Endometrial microvascular endothelial cells (primary cell): ENCODE measurements around the gene UGT1A1. TPM values are rescaled to one million over a fixed set of nuclear protein-coding genes. Genes with fewer than 3 reads are reported as not detected.
"Not testable (repeated sequence)": the region's sequence is repeated elsewhere in the genome, so short reads cannot be mapped to it uniquely, and the experiment has no call there.

Source experiments
- in situ Hi-C: cut with HindIII; loops from 2 replicates; pipeline ENCODE4 v1.10.0; 2017; ENCODE audit warnings: low sequenced_read_pairs, low pct_unique_long_range_greater_than_20kb; ENCODE audit errors: inconsistent ontology term
- total RNA-seq: library from RNA; depleted of rRNA; stranded (reverse); fragments of >200 nt; gene quantifications from one replicate; pipeline ENCODE4 v1.2.3, GENCODE V29; 2015; ENCODE audit errors: inconsistent ontology term

UGT1A1 gene
- not detected for total RNA-seq

DNA sequence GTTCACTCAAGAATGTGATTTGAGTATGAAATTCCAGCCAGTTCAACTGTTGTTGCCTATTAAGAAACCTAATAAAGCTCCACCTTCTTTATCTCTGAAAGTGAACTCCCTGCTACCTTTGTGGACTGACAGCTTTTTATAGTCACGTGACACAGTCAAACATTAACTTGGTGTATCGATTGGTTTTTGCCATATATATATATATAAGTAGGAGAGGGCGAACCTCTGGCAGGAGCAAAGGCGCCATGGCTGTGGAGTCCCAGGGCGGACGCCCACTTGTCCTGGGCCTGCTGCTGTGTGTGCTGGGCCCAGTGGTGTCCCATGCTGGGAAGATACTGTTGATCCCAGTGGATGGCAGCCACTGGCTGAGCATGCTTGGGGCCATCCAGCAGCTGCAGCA lies at the start of gene UGT1A1:
TSS of gene UGT1A1 (plus strand) at position 228 of the 400 bp plus-strand sequence. CDS start at position 246, 18 bp downstream.
- in situ Hi-C loops = no loop called here

DNA sequence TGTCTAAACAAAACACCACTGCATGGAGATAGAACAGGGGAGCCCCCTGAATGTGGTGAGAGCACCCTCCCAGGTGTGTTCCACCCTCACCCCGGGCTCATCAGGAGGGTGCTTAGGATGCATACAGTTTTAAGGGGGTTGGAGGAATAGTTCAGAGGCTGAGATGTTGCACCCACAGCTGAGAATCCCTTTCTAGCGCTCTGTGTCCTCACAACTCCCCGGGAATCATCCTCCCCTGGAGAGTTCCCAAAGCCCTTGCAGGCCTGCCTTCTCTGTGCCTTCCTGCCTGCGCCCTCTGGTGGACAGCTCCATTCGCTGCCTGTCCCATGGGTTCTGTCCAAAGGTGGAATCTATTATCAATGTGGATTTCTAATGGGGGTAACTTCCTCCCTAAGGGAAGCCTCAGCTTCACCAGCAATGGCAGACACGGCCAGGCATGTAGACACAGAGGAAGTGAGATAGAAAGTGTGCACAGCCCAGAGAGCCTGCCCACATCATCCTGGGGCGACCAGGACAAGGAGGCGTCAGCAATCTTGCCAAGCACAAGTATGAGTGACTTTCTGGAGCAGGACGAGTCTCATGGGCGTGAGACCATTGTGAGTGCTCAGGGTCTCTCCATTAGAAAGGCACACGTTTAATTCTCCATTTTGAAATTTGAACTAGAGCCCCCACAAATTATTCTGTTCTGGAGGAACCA lies 48.6 kb upstream of the UGT1A1 start:
- in situ Hi-C loops = no loop called here

DNA sequence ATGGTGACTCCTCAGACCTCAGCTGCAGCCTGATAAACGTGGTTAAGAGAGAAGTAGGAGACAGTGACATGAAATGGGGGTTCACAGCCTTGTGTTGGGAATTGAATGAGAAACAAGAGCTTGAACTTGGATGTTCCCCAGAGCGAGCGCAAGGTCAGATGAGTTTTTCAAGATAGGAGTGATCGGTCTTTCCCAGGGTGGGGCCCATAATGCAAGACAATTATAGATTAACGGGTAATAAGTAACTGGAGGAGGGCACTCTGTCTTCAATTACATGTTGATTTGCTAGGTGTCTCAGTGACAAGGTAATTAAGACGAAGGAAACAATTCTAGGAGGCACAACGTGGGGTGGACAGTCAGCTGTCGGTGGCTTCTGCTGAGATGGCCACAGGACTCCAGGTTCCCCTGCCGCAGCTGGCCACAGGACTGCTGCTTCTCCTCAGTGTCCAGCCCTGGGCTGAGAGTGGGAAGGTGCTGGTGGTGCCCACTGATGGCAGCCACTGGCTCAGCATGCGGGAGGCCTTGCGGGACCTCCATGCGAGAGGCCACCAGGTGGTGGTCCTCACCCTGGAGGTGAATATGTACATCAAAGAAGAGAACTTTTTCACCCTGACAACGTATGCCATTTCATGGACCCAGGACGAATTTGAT lies 47.3 kb upstream of the UGT1A1 start, which contains the start of gene UGT1A5:
TSS of gene UGT1A5 (plus strand) at position 297 of the 651 bp plus-strand sequence. CDS start at position 382, 85 bp downstream.
- in situ Hi-C loops = no loop called here

DNA sequence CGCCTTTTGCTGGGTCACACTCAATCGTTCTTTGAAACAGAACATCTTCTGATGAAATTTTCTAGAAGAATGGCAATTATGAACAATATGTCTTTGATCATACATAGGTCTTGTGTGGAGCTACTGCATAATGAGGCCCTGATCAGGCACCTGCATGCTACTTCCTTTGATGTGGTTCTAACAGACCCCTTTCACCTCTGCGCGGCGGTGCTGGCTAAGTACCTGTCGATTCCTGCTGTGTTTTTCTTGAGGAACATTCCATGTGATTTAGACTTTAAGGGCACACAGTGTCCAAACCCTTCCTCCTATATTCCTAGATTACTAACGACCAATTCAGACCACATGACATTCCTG lies 46.8 kb upstream of the UGT1A1 start:
- in situ Hi-C loops = no loop called here

DNA sequence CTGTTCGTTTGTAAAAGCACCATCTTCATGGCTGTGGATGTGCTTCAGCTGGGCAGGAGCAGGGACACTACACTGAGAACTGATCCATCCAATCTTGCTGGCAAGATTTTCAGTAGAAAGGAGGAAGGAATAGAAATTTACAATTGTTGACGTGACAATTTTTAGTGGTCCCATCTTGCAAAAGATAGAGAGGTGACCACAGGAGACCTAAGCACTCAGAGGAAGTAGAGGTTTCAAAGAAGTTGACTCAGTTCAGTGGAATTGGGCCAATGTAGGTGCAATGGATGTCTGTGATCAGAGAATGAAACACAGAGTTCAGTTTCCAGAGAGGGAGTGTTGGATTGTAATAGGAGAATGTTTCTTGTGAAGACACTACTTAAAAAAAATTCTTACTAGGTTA lies 45.9 kb upstream of the UGT1A1 start:
- in situ Hi-C loops = no loop called here

DNA sequence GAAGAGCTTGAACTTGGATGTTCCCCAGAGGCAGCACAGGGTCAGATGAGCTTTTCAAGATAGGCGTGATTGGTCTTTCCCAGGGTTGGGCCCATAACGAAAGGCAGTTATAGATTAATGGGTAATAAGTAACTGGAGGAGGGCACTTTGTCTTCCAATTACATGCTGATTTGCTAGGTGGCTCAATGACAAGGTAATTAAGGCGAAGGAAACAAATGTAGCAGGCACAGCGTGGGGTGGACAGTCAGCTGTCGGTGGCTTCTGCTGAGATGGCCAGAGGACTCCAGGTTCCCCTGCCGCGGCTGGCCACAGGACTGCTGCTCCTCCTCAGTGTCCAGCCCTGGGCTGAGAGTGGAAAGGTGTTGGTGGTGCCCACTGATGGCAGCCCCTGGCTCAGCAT lies 41.5 kb upstream of the UGT1A1 start, which contains the start of gene UGT1A4:
TSS of gene UGT1A4 (plus strand) at position 185 of the 400 bp plus-strand sequence. CDS start at position 270, 85 bp downstream.
- in situ Hi-C loops = no loop called here

DNA sequence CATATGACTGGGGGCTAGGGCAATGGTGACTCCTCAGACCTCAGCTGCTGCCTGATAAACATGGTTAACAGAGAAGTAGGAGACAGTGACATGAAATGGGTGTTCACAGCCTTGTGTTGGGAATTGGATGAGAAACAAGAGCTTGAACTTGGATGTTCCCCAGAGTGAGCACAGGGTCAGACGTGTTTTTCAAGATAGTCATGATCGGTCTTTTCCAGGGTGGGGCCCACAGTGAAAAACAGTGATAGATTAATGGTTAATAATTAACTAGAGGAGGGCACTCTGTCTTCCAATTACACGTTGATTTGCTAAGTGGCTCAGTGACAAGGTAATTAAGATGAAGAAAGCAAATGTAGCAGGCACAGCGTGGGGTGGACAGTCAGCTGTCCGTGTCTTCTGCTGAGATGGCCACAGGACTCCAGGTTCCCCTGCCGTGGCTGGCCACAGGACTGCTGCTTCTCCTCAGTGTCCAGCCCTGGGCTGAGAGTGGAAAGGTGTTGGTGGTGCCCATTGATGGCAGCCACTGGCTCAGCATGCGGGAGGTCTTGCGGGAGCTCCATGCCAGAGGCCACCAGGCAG lies 31.3 kb upstream of the UGT1A1 start, which contains the start of gene UGT1A3:
TSS of gene UGT1A3 (plus strand) at position 320 of the 579 bp plus-strand sequence. CDS start at position 405, 85 bp downstream.
- in situ Hi-C loops = no loop called here

DNA sequence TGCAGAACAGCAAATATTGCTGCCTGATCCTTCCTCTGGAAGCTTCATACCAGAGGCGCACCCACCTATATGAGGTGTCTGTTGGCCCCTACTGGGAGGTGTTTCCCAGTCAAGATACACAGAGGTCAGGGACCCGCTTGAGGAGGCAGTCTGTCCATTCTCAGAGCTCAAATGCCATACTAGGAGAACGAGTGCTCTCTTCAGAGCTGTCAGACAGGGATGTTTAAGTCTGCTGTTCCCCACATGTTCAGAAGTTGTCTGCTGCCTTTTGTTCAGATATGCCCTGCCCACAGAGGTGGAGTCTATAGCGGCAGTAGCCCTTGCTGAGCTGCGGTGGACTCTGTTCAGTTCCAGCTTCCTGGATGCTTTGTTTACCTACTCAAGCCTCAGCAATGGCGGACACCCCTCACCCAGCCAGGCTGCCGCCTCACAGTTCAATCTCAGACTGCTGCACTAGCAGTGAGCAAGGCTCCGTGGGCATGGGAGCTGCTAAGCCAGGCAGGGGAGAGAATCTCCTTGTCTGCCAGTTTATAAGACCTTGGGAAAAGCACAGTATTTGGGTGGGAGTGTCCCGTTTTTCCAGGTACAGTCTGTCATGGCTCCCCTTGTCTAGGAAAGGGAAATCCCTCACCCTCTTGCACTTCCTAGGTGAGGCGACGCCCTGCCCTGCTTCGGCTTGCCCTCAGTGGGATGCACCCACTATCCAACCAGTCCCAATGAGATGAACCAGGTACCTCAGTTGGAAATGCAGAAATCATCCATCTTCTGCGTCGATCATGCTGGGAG lies 23.0 kb upstream of the UGT1A1 start:
- in situ Hi-C loops = not testable (repeated sequence)

DNA sequence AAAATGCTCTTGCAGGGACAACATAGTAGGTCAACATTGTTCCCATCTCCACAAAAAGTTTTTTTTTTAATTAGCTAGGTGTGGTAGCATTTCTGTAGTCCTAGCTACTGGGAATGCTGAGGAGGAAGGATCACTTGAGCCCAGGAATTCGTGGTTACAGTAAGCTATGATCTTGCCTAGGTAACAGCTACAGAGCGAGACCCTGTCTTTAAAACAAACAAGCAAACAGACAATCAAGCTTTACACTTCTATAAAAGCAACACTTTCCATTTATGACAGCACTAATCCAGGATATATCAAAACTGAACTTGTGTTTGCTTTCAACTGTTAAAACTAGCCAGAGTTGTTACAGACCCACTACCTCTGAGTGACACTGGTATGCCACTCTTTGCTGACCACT lies 19.2 kb upstream of the UGT1A1 start:
- in situ Hi-C loops = no loop called here

DNA sequence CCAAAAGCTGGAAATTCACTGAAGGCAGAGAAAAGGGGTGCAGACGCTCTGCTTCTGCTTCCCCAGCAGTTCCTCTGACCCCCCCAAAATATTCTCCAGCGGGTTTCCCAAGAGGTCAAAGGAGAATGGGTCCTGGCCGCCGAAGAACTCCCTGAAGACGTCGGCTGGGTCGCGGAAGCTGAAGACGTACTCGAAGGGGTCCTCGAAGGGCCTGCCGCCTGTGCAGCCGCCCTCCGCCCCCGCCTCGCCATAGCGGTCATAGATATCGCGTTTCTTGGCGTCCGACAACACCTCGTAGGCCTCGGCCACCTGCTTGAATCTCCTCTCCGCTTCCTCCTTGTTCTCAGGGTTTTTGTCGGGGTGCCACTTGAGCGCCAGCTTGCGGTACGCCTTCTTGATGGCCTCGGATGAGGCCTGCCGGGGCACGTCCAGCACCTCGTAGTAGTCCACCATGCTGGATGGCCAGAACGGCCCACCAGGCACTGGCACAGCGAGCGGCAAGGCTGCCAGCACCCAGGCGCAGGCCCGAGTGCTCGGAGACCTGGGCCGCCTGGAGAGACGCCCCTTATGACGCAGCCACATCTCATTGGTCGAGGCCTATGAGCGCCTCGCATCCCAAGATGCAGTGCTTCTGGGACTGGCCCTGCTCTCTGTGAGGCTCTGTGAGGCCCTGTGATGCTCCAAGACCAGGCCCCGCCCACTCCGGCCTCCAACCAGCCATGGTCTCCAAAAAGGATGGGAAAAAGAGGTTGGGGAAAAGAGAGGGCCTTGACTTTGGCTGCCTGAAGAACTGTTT lies 16.4 kb upstream of the UGT1A1 start:
- in situ Hi-C loops = no loop called here

DNA sequence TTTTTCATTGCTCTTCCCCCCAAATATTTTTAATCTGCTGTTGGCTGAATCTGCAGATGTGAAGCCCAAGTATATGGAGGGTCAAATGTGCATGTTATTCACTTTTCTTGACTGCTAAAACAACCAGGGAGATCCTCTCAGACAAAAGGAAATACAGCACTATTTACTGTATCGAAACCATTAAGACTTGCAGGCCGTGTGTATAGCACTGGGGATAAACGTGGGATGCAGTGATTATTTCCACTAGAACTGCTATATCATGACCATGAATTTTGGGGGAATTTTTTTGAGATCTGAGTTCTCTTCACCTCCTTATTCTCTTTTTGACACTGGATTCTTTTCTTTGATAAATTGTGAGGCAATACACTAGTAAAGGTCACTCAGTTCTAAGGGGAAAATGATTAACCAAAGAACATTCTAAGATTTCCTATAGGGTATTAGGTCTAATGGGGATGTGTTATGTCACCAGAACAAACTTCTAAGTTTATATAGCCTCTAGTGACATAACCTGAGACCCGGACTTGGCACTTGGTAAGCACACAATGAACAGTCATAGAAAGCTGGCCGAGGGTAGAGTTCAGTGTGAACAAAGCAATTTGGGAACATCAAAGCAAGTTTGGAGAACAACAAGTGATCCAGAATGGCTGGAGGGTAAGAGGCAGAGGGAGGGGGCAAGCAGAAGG lies 14.9 kb upstream of the UGT1A1 start:
- in situ Hi-C loops = no loop called here

DNA sequence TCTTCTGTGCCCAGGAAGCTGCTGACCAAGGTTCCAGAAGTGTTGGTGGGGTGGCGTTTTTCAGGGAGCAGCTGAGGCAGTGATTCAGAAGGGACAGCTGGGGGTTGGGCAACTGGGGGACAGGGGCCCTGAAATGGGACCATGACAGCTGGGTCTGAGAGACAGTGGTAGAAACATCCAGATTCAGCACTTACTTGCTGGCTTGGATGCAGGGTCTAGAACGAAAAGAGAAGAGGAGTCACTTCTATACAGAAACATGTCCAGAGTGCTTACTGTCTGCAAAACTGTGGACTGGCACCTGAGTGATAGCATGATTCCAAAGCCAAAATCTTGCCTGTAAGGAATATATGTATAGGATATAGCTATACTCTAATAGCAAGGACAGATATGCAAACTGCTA lies 14.2 kb upstream of the UGT1A1 start:
- in situ Hi-C loops = not testable (repeated sequence)

DNA sequence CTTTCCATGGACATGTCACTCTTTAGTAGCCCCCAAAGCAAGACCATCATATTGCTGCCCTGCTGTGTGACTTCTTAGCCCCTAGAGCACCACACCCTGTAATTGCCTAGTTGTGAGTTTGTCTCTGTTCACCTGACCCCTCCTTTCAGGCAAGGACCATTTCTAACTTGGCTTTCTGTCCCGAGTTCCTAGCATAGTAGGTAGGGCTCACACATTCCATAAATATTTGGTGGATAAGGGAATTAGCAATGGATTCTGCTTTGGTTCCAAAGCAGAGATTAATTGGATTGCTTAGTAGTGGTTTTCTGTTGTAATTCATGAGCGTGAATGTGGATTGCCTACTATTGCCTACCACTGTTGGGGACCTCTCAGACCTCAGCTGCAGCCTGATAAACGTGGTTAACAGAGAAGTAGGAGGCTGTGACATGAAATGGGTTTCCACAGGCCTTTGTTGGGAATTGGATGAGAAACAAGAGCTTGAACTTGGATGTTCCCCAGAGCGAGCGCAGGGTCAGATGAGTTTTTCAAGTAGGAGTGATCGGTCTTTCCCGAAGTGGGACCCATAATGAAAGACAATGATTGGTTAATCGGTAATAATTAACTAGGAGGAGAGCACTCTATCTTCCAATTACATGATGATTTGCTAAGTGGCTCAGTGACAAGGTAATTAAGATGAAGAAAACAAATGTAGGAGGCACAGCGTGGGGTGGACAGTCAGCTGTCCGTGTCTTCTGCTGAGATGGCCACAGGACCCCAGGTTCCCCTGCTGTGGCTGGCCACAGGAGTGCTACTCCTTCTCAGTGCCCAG lies 13.4 kb upstream of the UGT1A1 start:
- in situ Hi-C loops = no loop called here

DNA sequence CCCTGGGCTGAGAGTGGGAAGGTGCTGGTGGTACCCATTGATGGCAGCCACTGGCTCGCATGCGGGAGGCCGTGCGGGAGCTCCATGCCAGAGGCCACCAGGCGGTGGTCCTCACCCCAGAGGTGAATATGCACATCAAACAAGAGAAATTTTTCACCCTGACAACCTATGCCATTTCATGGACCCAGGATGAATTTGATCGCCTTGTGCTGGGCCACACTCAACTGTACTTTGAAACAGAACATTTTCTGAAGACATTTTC lies 12.9 kb upstream of the UGT1A1 start:
- in situ Hi-C loops = no loop called here

DNA sequence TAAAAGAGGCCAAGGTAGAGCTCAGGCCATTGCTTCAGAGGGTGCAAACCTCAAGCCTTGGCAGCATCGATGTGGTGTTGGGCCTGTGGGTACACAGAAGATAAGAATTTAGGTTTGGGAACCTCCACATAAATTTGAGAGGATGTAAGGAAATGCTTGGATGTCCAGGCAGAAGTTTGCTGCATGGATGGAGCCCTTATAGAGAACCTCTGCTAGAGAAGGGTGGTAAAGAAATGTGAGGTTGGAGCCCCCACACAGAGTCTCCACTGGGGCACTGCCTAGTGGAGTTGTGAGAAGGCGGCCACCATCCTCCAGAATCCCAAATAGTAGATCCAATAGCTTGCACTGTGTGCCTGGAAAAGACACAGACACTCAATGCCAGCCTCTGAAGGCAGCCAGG lies 9.4 kb upstream of the UGT1A1 start:
- in situ Hi-C loops = not testable (repeated sequence)

DNA sequence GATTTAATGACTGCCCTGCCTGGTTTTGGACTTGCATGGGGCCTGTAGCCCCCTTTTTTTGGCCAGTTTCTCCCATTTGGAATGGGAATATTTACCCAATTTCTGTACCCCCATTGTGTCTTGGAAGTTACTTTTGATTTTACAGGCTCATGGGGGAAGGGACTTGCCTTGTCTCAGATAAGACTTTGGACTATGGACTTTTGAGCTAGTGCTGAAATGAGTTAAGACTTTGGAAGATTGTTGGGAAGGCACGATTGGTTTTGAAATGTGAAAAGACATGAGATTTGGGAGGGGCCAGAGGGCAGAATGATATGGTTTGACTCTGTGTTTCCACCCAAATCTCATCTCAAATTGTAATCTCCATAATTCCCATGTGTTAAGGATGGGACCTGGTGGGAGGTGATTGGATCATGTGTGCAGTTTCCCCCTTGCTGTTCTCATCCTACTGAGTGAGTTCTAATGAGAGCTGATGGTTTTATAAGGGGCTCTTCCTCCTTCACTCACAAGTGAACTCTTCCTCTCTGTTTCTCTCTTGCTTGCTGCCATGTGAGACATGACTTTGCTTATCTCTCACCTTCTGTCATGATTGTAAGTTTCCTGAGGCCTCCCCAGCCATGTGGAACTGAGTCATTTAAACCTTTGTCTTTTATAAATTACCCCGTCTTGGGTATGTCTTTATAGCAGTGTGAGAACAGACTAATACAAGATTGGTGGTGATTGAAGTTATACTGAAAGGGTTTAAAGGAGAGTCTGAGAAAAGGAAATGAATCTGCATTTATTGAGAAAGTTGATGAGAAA lies 8.7 kb upstream of the UGT1A1 start:
- in situ Hi-C loops = not testable (repeated sequence)
